SH-SY5Y (cell line): ENCODE measurements around the gene TMEM131.

ENCODE experiments used
- GATA2 ChIP-seq: IDR thresholded peaks from 2 replicates; pipeline ENCODE4 v1.6.1; 2011; ENCODE audit warnings: mild to moderate bottlenecking, low read depth, low read length
- GATA3 ChIP-seq: IDR thresholded peaks from 2 replicates; pipeline ENCODE4 v1.6.1; 2011; ENCODE audit warnings: low read depth, mild to moderate bottlenecking, low read length, moderate library complexity

TMEM131 gene

GRCh38 chr2:97995734-97996624, at the start of gene TMEM131:
Gene TMEM131 (minus strand): TSS chr2:97995948. CDS start chr2:97995662, 286 bp downstream.
- TF ChIP-seq GATA3: no peak
- TF ChIP-seq GATA2: no peak

GRCh38 chr2:98043101-98043500, 47.4 kb upstream of the TMEM131 start:
- TF ChIP-seq GATA3 (no peak), GATA2 (no peak)

GRCh38 chr2:98040331-98040939, 44.7 kb upstream of the TMEM131 start:
- TF ChIP-seq GATA2: no peak
- no peak for TF ChIP-seq GATA3

GRCh38 chr2:98039085-98039756, 43.5 kb upstream of the TMEM131 start:
- no peak for TF ChIP-seq GATA2
- TF ChIP-seq GATA3: no peak

- TF ChIP-seq GATA3 (no peak), GATA2 (no peak)
Observed at GRCh38 chr2:98037666-98038336, 42.1 kb upstream of the TMEM131 start.

- TF ChIP-seq GATA3: no peak
- TF ChIP-seq GATA2: no peak
Observed at GRCh38 chr2:98037206-98037605, 41.5 kb upstream of the TMEM131 start.

- TF ChIP-seq GATA3: no peak
- no peak for TF ChIP-seq GATA2
Observed at GRCh38 chr2:98036349-98037000, 40.7 kb upstream of the TMEM131 start.

GRCh38 chr2:98034745-98035144, 39.0 kb upstream of the TMEM131 start:
- no peak for TF ChIP-seq GATA3
- no peak for TF ChIP-seq GATA2

- no peak for TF ChIP-seq GATA2
- TF ChIP-seq GATA3: no peak
Observed at GRCh38 chr2:98032086-98032485, 36.3 kb upstream of the TMEM131 start.

- TF ChIP-seq GATA2 (no peak), GATA3 (no peak)
Observed at GRCh38 chr2:98029718-98030222, 34.0 kb upstream of the TMEM131 start.

GRCh38 chr2:98028931-98029717, 33.4 kb upstream of the TMEM131 start:
- no peak for TF ChIP-seq GATA2
- TF ChIP-seq GATA3: no peak

- TF ChIP-seq GATA3 (no peak), GATA2 (no peak)
Observed at GRCh38 chr2:98028101-98028561, 32.4 kb upstream of the TMEM131 start.
